CD14-positive monocyte (primary cell): Measurements from ENCODE around the gene HDAC4. TPM values are rescaled to one million over a fixed set of nuclear protein-coding genes. Genes with fewer than 3 reads are reported as not detected.

Experiments used
- DNase-seq, 3 donors: peaks; one replicate each; pipeline ENCODE4 v3.0.0-alpha.2; 2011 to 2022
- H2AFZ ChIP-seq: 2 replicates; pipeline ENCODE4 v1.6.0; 2012; ENCODE audit warnings: mild to moderate bottlenecking, low read depth, low read length, inconsistent platforms; ENCODE audit not compliant: insufficient read depth, poor library complexity, severe bottlenecking
- H3K27ac ChIP-seq, 2 donors: 1 replicate in 1 of 2; 2 replicates in 1 of 2; pipeline ENCODE4 v1.5.1; 2012 to 2013; ENCODE audit warnings: low read length in 2 of 2, control low read depth in 1 of 2, inconsistent platforms in 1 of 2, low read depth in 1 of 2, mild to moderate bottlenecking in 1 of 2
- H3K27me3 ChIP-seq, 2 donors: one replicate each; pipeline versions ENCODE4 v1.6.0 to v1.6.1; 2011 to 2013; ENCODE audit warnings: low read length in 2 of 2; ENCODE audit not compliant: control insufficient read depth in 2 of 2, insufficient read depth in 2 of 2
- H3K36me3 ChIP-seq, 2 donors: replicated peaks in 1 of 2; 1 replicate in 1 of 2; 2 replicates in 1 of 2; pipeline versions ENCODE4 v1.5.1 to v1.6.1; 2012 to 2013; ENCODE audit warnings: low read length in 2 of 2, control low read depth in 1 of 2, inconsistent platforms in 1 of 2, mild to moderate bottlenecking in 1 of 2; ENCODE audit not compliant: insufficient read depth in 2 of 2, control insufficient read depth in 1 of 2
- H3K4me1 ChIP-seq, 2 donors: 1 replicate in 1 of 2; 2 replicates in 1 of 2; pipeline versions ENCODE4 v1.5.1 to v1.6.1; 2012 to 2013; ENCODE audit warnings: low read length in 2 of 2, control low read depth in 1 of 2, inconsistent platforms in 1 of 2, mild to moderate bottlenecking in 1 of 2, moderate library complexity in 1 of 2; ENCODE audit not compliant: insufficient read depth in 2 of 2, control insufficient read depth in 1 of 2
- H3K4me2 ChIP-seq: replicated peaks from 2 replicates; pipeline ENCODE3; 2012; ENCODE audit warnings: low read length, moderate library complexity, mild to moderate bottlenecking; ENCODE audit not compliant: poor library complexity, severe bottlenecking; ENCODE audit errors: extremely low read depth
- H3K4me3 ChIP-seq, 3 experiments: fragments of 200-600 bp in 1 of 3; sonication (generic) in 1 of 3; replicated peaks in 1 of 3; 1 replicate in 2 of 3; 2 replicates in 1 of 3; pipeline ENCODE4 v1.5.1; 2011 to 2013; ENCODE audit warnings: low read length in 3 of 3, mild to moderate bottlenecking in 3 of 3, control low read depth in 2 of 3, low read depth in 2 of 3, inconsistent platforms in 1 of 3, moderate library complexity in 1 of 3
- H3K79me2 ChIP-seq: 2 replicates; pipeline ENCODE4 v1.6.0; 2012; ENCODE audit warnings: mild to moderate bottlenecking, control low read depth, inconsistent platforms, low read length, moderate library complexity; ENCODE audit not compliant: insufficient read depth
- H3K9ac ChIP-seq: 2 replicates; pipeline ENCODE4 v1.6.0; 2017; ENCODE audit warnings: low read length, mild to moderate bottlenecking; ENCODE audit not compliant: insufficient read depth, poor library complexity, severe bottlenecking
- H3K9me3 ChIP-seq, 2 donors: replicated peaks in 1 of 2; 1 replicate in 1 of 2; 2 replicates in 1 of 2; pipeline versions ENCODE4 v1.5.1 to v1.6.1; 2012 to 2013; ENCODE audit warnings: low read length in 2 of 2, control low read depth in 1 of 2; ENCODE audit not compliant: control insufficient read depth in 1 of 2, insufficient read depth in 1 of 2
- H4K20me1 ChIP-seq: 2 replicates; pipeline ENCODE4 v1.6.0; 2012; ENCODE audit warnings: mild to moderate bottlenecking, low read length, control low read depth, moderate library complexity; ENCODE audit not compliant: insufficient read depth
- H3K27ac Mint-ChIP-seq, 7 donors: one replicate each; pipeline ENCODE4 v1.8.0; 2020; ENCODE audit warnings: mild to moderate bottlenecking in 7 of 7, mixed read lengths in 7 of 7, moderate library complexity in 6 of 7, inconsistent platforms in 2 of 7
- H3K27me3 Mint-ChIP-seq, 3 donors: one replicate each; pipeline ENCODE4 v1.8.0; 2021 to 2022; ENCODE audit warnings: low read depth in 3 of 3, mild to moderate bottlenecking in 3 of 3, mixed read lengths in 3 of 3, moderate library complexity in 3 of 3, inconsistent platforms in 1 of 3
- H3K36me3 Mint-ChIP-seq, 2 donors: one replicate each; pipeline ENCODE4 v1.8.0; 2020; ENCODE audit warnings: mixed read lengths in 2 of 2, inconsistent platforms in 1 of 2, mild to moderate bottlenecking in 1 of 2
- H3K4me1 Mint-ChIP-seq: one replicate; pipeline ENCODE4 v1.8.0; 2020; ENCODE audit warnings: mild to moderate bottlenecking, mixed read lengths
- H3K4me3 Mint-ChIP-seq, 2 donors: one replicate each; pipeline ENCODE4 v1.8.0; 2020; ENCODE audit warnings: mild to moderate bottlenecking in 2 of 2, mixed read lengths in 2 of 2, moderate library complexity in 1 of 2
- H3K9me3 Mint-ChIP-seq, 7 donors: one replicate each; pipeline ENCODE4 v1.8.0; 2020 to 2022; ENCODE audit warnings: mixed read lengths in 7 of 7, mild to moderate bottlenecking in 6 of 7, moderate library complexity in 6 of 7, inconsistent platforms in 2 of 7
- CTCF ChIP-seq: fragments of 200-600 bp; IDR thresholded peaks from one replicate; pipeline ENCODE4 v1.8.0; 2022; ENCODE audit warnings: antibody characterized with exemption, mild to moderate bottlenecking
- WGBS: methylation state at CpG from one replicate; pipeline ENCODE4 v1.1.5; 2013; ENCODE audit warnings: missing lambda C conversion rate; ENCODE audit not compliant: insufficient coverage; 5-methylcytosine and 5-hydroxymethylcytosine counted together
- intact Hi-C, 2 donors: fragments of 100-400 bp; cut with micrococcal nuclease; formaldehyde crosslinking; loops; one replicate each; pipeline versions ENCODE4 v1.15.0 to v1.15.1; 2023
- polyA plus RNA-seq, 3 donors: library from polyadenylated mRNA; depleted of rRNA in 1 of 3; unstranded in 2 of 3; stranded (reverse) in 1 of 3; fragments of 300-500 nt in 2 of 3; fragments of >200 nt in 1 of 3; fragmentation: Illumina TruSeq in 2 of 3; gene quantifications; 1 replicate in 2 of 3; 2 replicates in 1 of 3; pipeline ENCODE4 v1.2.3, GENCODE V29; 2012 to 2021

The HDAC4 gene
- polyA plus RNA-seq, 3 donors, result 3.3 to 23.0 (median 4.5) TPM

GRCh38 chr2:239139566-239139965 lies 261.3 kb downstream of the HDAC4 start:
- over 99% methylated on average over 28 of the region's 29 CpGs for WGBS
- Histone ChIP-seq H3K4me2 (no peak overlapping the region), H3K36me3 (peaks cover 100% of the 10 kb centered on the region in 2 donors), H3K27me3 (no peaks in the 10 kb centered on the region), H3K4me1 (no peaks in the 10 kb centered on the region), H3K27ac (no peak overlapping the region), H3K4me3 (no peak overlapping the region), H2AFZ (no peak overlapping the region), H3K79me2 (peaks cover 17% of the 10 kb centered on the region), H4K20me1 (peaks cover 52% of the 10 kb centered on the region), H3K9me3 (no peaks in the 10 kb centered on the region), H3K9ac (no peak overlapping the region)
- Mint-ChIP-seq H3K4me3 (no peak overlapping the region), H3K4me1 (no peaks in the 10 kb centered on the region), H3K27me3 (peaks cover 0 to 3% (median 0%) of the 10 kb centered on the region in 3 donors), H3K27ac (peak overlapping the region in 1 of 7 donors; percentile 83), H3K36me3 (peaks cover 93 to 99% of the 10 kb centered on the region in 2 donors), H3K9me3 (peaks cover 0 to 3% (median 0%) of the 10 kb centered on the region in 7 donors)
- intact Hi-C loops, result no loop called here
- no peak for DNase-seq
- no peak for TF ChIP-seq CTCF

GRCh38 chr2:239139101-239139500 lies 261.7 kb downstream of the HDAC4 start:
- no peak for TF ChIP-seq CTCF
- Histone ChIP-seq H3K79me2 (peaks cover 17% of the 10 kb centered on the region), H3K27me3 (no peaks in the 10 kb centered on the region), H3K27ac (no peak overlapping the region), H3K4me2 (no peak overlapping the region), H3K4me1 (no peaks in the 10 kb centered on the region), H3K4me3 (no peak overlapping the region), H3K9me3 (no peaks in the 10 kb centered on the region), H2AFZ (no peak overlapping the region), H3K9ac (no peak overlapping the region), H4K20me1 (peaks cover 52% of the 10 kb centered on the region), H3K36me3 (peaks cover 100% of the 10 kb centered on the region in 2 donors)
- Mint-ChIP-seq H3K27ac (peak overlapping the region in 3 of 7 donors; percentile 30 to 73 (median 46)), H3K4me3 (no peak overlapping the region), H3K4me1 (no peaks in the 10 kb centered on the region), H3K27me3 (peaks cover 0 to 3% (median 0%) of the 10 kb centered on the region in 3 donors), H3K9me3 (peaks cover 0 to 3% (median 0%) of the 10 kb centered on the region in 7 donors), H3K36me3 (peaks cover 93 to 99% of the 10 kb centered on the region in 2 donors)
- intact Hi-C loops, result no loop called here
- WGBS, result 96% methylated on average over 13 of the region's 16 CpGs
- DNase-seq, result no peak
